IMR-90 (cell line): Measurements from ENCODE around the gene KCNIP3. TPM values are rescaled to one million over a fixed set of nuclear protein-coding genes. Genes with fewer than 3 reads are reported as not detected.

Source experiments
- ATAC-seq: fragments of 200-7000 bp; cut with Tn5 transposase; 2 replicates; pipeline ENCODE4 v1.9.1; 2020; ENCODE audit warnings: low read depth, mild to moderate bottlenecking, moderate library complexity
- BruUV-seq: library from RNA; stranded (reverse); fragments of 400-500 nt; replicated peaks from 2 replicates; lab custom pipeline; 2021; lab: Mats Ljungman, UMichigan
- CTCF ChIA-PET: fragments of 300-600 bp; formaldehyde crosslinking; extraction: SDS; loops from one replicate; lab custom pipeline; 2021; ENCODE audit warnings: antibody characterized with exemption; lab: Yijun Ruan, JAX
- POLR2A ChIA-PET: fragments of 300-600 bp; sonication (Branson Sonifier 250); formaldehyde crosslinking; loops from one replicate; lab custom pipeline; 2022; ENCODE audit warnings: antibody characterized with exemption; ENCODE audit not compliant: unreplicated experiment; lab: Charles Lee
- DNase-seq: peaks from one replicate; pipeline ENCODE4 v3.0.0; 2013
- H2AFZ ChIP-seq: replicated peaks from 2 replicates; pipeline ENCODE3; 2013; ENCODE audit warnings: low read length, mild to moderate bottlenecking; ENCODE audit not compliant: poor library complexity
- H2AK5ac ChIP-seq: 2 replicates; pipeline ENCODE4 v1.6.1; 2013; ENCODE audit warnings: low read depth, low read length, inconsistent platforms
- H2AK9ac ChIP-seq: replicated peaks from 2 replicates; pipeline ENCODE3; 2013; ENCODE audit warnings: mild to moderate bottlenecking, low read depth, low read length, moderate library complexity; ENCODE audit not compliant: poor library complexity
- H2BK120ac ChIP-seq: 2 replicates; pipeline ENCODE4 v1.6.1; 2013; ENCODE audit warnings: low read depth, low read length, inconsistent platforms
- H2BK15ac ChIP-seq: 3 replicates; pipeline ENCODE4 v1.6.1; 2013; ENCODE audit warnings: low read depth, low read length, inconsistent platforms
- H2BK20ac ChIP-seq: 2 replicates; pipeline ENCODE4 v1.6.1; 2013; ENCODE audit warnings: low read depth, mild to moderate bottlenecking, inconsistent platforms, low read length, moderate library complexity
- H2BK5ac ChIP-seq: 2 replicates; pipeline ENCODE4 v1.6.1; 2013; ENCODE audit warnings: mild to moderate bottlenecking, low read depth, low read length, inconsistent platforms; ENCODE audit not compliant: poor library complexity, severe bottlenecking
- H3K14ac ChIP-seq: replicated peaks from 2 replicates; pipeline ENCODE4 v1.6.1; 2013; ENCODE audit warnings: low read depth, low read length, inconsistent platforms
- H3K18ac ChIP-seq: 2 replicates; pipeline ENCODE4 v1.6.1; 2013; ENCODE audit warnings: low read depth, low read length, control low read depth
- H3K23ac ChIP-seq: 2 replicates; pipeline ENCODE4 v1.6.1; 2013; ENCODE audit warnings: low read depth, low read length, inconsistent platforms
- H3K27ac ChIP-seq: 2 replicates; pipeline ENCODE4 v1.5.1; 2013; ENCODE audit warnings: mild to moderate bottlenecking, control low read depth, low read length; ENCODE audit not compliant: insufficient read depth
- H3K27me3 ChIP-seq: 2 replicates; pipeline ENCODE4 v1.6.1; 2013; ENCODE audit warnings: low read length; ENCODE audit not compliant: control insufficient read depth, insufficient read depth
- H3K36me3 ChIP-seq: 2 replicates; pipeline ENCODE4 v1.6.1; 2013; ENCODE audit warnings: low read length, mixed read lengths; ENCODE audit not compliant: control insufficient read depth, insufficient read depth
- H3K4ac ChIP-seq: 2 replicates; pipeline ENCODE4 v1.6.1; 2013; ENCODE audit warnings: low read depth, low read length, inconsistent platforms
- H3K4me1 ChIP-seq: 2 replicates; pipeline ENCODE4 v1.6.1; 2013; ENCODE audit warnings: low read length, mixed read lengths; ENCODE audit not compliant: control insufficient read depth, insufficient read depth
- H3K4me2 ChIP-seq: 2 replicates; pipeline ENCODE4 v1.6.1; 2013; ENCODE audit warnings: low read depth, mild to moderate bottlenecking, control low read depth, low read length, moderate library complexity
- H3K4me3 ChIP-seq: 2 replicates; pipeline ENCODE4 v1.5.1; 2013; ENCODE audit warnings: low read depth, mild to moderate bottlenecking, control low read depth, low read length, moderate library complexity; ENCODE audit not compliant: insufficient read depth
- H3K56ac ChIP-seq: 2 replicates; pipeline ENCODE4 v1.6.1; 2013; ENCODE audit warnings: low read length, inconsistent platforms; ENCODE audit not compliant: insufficient read depth; ENCODE audit errors: extremely low read depth
- H3K79me1 ChIP-seq, 2 experiments: 2 replicates each; pipeline ENCODE4 v1.6.1; 2013; ENCODE audit warnings: low read length in 2 of 2, inconsistent platforms in 1 of 2, low read depth in 1 of 2
- H3K9ac ChIP-seq: 2 replicates; pipeline ENCODE4 v1.6.1; 2013; ENCODE audit warnings: low read depth, low read length, control low read depth
- H3K9me1 ChIP-seq: 2 replicates; pipeline ENCODE4 v1.6.1; 2013; ENCODE audit warnings: low read length, inconsistent platforms; ENCODE audit not compliant: insufficient read depth
- H3K9me3 ChIP-seq: 2 replicates; pipeline ENCODE4 v1.6.1; 2013; ENCODE audit warnings: low read length; ENCODE audit not compliant: control insufficient read depth, insufficient read depth
- H4K20me1 ChIP-seq: 2 replicates; pipeline ENCODE4 v1.6.1; 2013; ENCODE audit warnings: low read length, inconsistent platforms; ENCODE audit not compliant: insufficient read depth
- H4K5ac ChIP-seq: 2 replicates; pipeline ENCODE4 v1.6.1; 2013; ENCODE audit warnings: mild to moderate bottlenecking, low read depth, low read length, control low read depth
- H4K8ac ChIP-seq, 2 experiments: 2 replicates each; pipeline ENCODE4 v1.6.1; 2013; ENCODE audit warnings: low read depth in 2 of 2, low read length in 2 of 2, control low read depth in 1 of 2, inconsistent platforms in 1 of 2
- H4K91ac ChIP-seq: 2 replicates; pipeline ENCODE4 v1.6.1; 2013; ENCODE audit warnings: low read depth, low read length, inconsistent platforms; ENCODE audit not compliant: insufficient read depth
- BHLHE40 ChIP-seq: fragments of 150-350 bp; IDR thresholded peaks from 2 replicates; pipeline ENCODE4 v1.6.1; 2016; ENCODE audit warnings: mild to moderate bottlenecking, low read depth, low read length
- CEBPB ChIP-seq: IDR thresholded peaks from 2 replicates; pipeline ENCODE4 v1.6.1; 2012; ENCODE audit warnings: low read depth, low read length, improper control_type of control experiment
- MAFK ChIP-seq: IDR thresholded peaks from 2 replicates; pipeline ENCODE4 v1.6.1; 2012; ENCODE audit warnings: low read depth, low read length, improper control_type of control experiment
- MAZ ChIP-seq: IDR thresholded peaks from 2 replicates; pipeline ENCODE4 v1.6.1; 2012; ENCODE audit warnings: low read depth, mild to moderate bottlenecking, low read length, improper control_type of control experiment, moderate library complexity, borderline replicate concordance
- MXI1 ChIP-seq: IDR thresholded peaks from 2 replicates; pipeline ENCODE4 v1.6.1; 2012; ENCODE audit warnings: low read depth, mild to moderate bottlenecking, low read length, moderate library complexity, borderline replicate concordance
- NFE2L2 ChIP-seq: fragments of 150-350 bp; IDR thresholded peaks from 2 replicates; pipeline ENCODE4 v1.6.1; 2016; ENCODE audit warnings: low read depth, mild to moderate bottlenecking, low read length
- RAD21 ChIP-seq: IDR thresholded peaks from 2 replicates; pipeline ENCODE4 v1.6.1; 2012; ENCODE audit warnings: low read length, improper control_type of control experiment
- RFX5 ChIP-seq: IDR thresholded peaks from 2 replicates; pipeline ENCODE4 v1.8.0; 2012; ENCODE audit warnings: low read depth, mild to moderate bottlenecking, low read length, moderate library complexity
- SMC3 ChIP-seq: fragments of 150-350 bp; IDR thresholded peaks from 2 replicates; pipeline ENCODE4 v1.6.1; 2016; ENCODE audit warnings: low read depth, mild to moderate bottlenecking, antibody characterized with exemption, low read length, moderate library complexity
- WGBS, 2 experiments: methylation state at CpG; one replicate each; pipeline versions ENCODE4 v1.1.5 to v1.1.7; 2013; ENCODE audit warnings: missing lambda C conversion rate in 2 of 2; ENCODE audit not compliant: insufficient read length in 1 of 2; ENCODE audit errors: extremely low coverage in 2 of 2; 5-methylcytosine and 5-hydroxymethylcytosine counted together
- dilution Hi-C: fragments of 300-500 bp; cut with HindIII; formaldehyde crosslinking; loops from one replicate; pipeline ENCODE4 v1.14.3; 2018; ENCODE audit warnings: low sequenced_read_pairs; ENCODE audit not compliant: unreplicated experiment
- in situ Hi-C: fragments of 300-500 bp; cut with MboI; formaldehyde crosslinking; loops from 3 replicates; pipeline ENCODE4 v1.14.3; 2019; ENCODE audit warnings: low sequenced_read_pairs, inconsistent platforms, mixed read lengths
- intact Hi-C: fragments of 100-400 bp; cut with micrococcal nuclease; formaldehyde crosslinking; loops from 2 replicates; pipeline ENCODE4 v1.10.0; 2022
- polyA plus RNA-seq, 3 experiments: library from polyadenylated mRNA; depleted of rRNA; stranded (reverse); fragments of >200 nt; gene quantifications; 2 replicates each; pipeline ENCODE4 v1.2.3, GENCODE V29; 2012; ENCODE audit warnings: low replicate concordance in 1 of 3
- total RNA-seq: library from RNA; depleted of rRNA; stranded (reverse); fragments of >200 nt; gene quantifications from 2 replicates; pipeline ENCODE4 v1.2.3, GENCODE V29; 2012
- TF ChIP-seq, protein P1 (sequence below): conservative IDR thresholded peaks from 2 replicates; pipeline ENCODE4 v1.5.1; 2012; ENCODE audit warnings: mild to moderate bottlenecking, low read depth, low read length, improper control_type of control experiment
- TF ChIP-seq, protein P2 (sequence below): fragments of 150-350 bp; IDR thresholded peaks from 2 replicates; pipeline ENCODE4 v1.6.1; 2017; ENCODE audit warnings: mild to moderate bottlenecking, antibody characterized with exemption, low read length, low read depth

KCNIP3 gene
- total and polyA plus RNA-seq, 2 of the 4 experiments (the other 2 are of a cell fraction): 0.72 to 1.4 TPM

DNA sequence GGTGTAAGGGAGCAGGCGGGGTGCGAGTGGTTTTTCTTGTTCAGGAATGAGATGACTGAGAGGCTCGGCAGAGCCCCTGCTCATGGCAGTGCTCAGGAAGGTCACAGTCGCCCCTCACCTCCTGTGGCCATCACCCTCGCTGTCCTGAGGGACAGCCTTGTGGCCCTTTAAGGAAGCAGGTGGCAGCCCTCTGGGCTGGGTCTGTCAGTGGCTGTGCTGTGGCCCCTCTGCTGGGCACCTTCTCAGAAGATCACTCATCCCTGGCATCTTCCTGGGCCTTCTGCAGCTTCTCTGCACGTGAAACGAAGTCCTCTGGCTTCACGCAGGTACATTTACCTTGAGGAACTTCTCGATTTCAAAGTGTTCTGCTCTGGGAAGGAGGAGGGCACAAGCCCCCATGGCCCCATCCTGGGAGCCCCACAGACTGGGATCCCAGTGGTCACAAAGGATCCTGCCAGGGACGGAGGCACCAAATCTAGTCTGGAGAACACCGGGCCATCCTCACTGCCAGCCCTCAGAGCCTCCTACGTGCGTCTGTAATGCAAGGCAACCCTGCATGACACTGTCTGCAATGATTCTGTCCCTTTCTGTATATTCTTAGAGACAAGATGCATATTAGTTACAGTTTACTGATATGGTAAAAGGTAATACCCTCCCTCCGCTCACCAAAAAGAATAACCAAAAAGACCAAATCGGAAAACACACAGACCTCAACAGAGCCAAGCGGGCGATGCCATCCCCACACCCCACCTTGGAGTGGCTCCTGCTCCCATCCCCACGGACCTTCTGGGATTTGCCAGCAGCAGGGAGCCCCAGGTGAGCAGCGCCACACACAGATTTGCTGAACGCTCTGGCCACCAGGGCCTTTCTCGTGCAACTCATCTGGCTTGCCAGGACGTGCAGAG is 79.4 kb downstream of the KCNIP3 start (continued):
- TF ChIP-seq SMC3 (no peak), CEBPB (no peak)

DNA sequence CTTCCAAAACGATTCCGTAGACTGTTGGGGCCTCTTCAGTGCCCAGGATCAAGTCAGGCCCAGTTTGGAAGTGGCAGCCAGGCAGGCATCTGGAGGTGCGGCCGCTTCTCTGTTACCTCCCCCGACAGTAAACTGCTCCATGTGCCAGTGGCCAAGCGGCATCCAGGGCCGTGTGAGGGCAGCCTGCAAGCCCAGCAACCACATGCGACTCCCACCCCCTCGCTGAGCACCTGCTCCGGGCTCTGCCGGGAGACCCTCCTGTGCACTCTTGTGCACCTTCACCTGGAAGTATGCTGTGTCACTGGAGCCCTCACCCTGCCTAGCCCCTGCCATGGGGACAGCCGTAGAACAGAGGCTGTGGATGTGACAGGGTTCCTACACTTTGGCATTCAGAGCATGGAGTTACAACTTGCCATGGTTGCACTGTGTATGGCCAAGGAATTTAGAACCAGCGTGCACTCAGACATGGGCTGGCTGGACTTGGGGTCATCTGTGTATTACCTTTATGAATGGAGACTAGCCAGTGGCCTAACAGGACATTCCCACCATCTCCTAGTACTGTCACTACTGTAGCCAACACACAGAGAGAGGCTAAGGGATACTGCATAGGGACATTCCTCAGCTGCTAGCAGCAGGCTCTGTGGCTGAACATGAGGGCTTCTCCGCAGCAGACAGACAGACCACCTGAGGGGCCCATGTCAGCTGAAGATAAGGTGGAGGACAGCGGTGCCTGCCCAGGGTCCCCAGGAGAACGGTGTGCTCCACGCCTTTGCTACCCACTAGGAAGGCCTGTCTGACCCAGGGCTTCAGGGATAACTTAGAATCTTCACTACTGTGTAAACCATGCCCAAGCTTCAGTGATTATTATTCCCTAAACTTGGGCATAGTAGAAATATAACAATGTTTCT is 80.3 kb downstream of the KCNIP3 start:
- dilution Hi-C loops: no loop called here
- ChIA-PET CTCF (interaction anchor here (1.6 kb wide), 1 partner anchor 12 kb away, joined by 4 read pairs; no protein-coding TSS in a partner anchor), POLR2A (no interaction called here)
- TF ChIP-seq MXI1 (no peak), CEBPB (no peak), MAFK (no peak), MAZ (no peak), BHLHE40 (no peak), NFE2L2 (no peak), RAD21 (no peak), RFX5 (no peak), SMC3 (no peak)
- TF ChIP-seq, protein P1, sequence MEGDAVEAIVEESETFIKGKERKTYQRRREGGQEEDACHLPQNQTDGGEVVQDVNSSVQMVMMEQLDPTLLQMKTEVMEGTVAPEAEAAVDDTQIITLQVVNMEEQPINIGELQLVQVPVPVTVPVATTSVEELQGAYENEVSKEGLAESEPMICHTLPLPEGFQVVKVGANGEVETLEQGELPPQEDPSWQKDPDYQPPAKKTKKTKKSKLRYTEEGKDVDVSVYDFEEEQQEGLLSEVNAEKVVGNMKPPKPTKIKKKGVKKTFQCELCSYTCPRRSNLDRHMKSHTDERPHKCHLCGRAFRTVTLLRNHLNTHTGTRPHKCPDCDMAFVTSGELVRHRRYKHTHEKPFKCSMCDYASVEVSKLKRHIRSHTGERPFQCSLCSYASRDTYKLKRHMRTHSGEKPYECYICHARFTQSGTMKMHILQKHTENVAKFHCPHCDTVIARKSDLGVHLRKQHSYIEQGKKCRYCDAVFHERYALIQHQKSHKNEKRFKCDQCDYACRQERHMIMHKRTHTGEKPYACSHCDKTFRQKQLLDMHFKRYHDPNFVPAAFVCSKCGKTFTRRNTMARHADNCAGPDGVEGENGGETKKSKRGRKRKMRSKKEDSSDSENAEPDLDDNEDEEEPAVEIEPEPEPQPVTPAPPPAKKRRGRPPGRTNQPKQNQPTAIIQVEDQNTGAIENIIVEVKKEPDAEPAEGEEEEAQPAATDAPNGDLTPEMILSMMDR: no peak
- TF ChIP-seq, protein P2, sequence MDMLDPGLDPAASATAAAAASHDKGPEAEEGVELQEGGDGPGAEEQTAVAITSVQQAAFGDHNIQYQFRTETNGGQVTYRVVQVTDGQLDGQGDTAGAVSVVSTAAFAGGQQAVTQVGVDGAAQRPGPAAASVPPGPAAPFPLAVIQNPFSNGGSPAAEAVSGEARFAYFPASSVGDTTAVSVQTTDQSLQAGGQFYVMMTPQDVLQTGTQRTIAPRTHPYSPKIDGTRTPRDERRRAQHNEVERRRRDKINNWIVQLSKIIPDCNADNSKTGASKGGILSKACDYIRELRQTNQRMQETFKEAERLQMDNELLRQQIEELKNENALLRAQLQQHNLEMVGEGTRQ: no peak

More for the DNA sequence above, 80.3 kb downstream of the KCNIP3 start:
- no peak overlapping the region for H3K4ac ChIP-seq
- no peak overlapping the region for H3K27ac ChIP-seq
- in situ Hi-C loops (no loop called here), intact Hi-C loops (no loop called here)
- no peak overlapping the region for H3K23ac ChIP-seq
- no peaks in the 10 kb centered on the region for H3K9me3 ChIP-seq
- no TSS peak for BruUV-seq
- no peaks in the 10 kb centered on the region for H3K4me1 ChIP-seq
- no peaks in the 10 kb centered on the region; the same call in 1 of the 2 replicates for H3K36me3 ChIP-seq
- H2AK5ac ChIP-seq: no peak overlapping the region
- H3K4me3 ChIP-seq: no peak overlapping the region
- ATAC-seq (no peak), DNase-seq (no peak)
- H3K56ac ChIP-seq: no peak overlapping the region
- no peak overlapping the region for H3K18ac ChIP-seq
- no peak overlapping the region for H4K8ac ChIP-seq
- H4K20me1 ChIP-seq: no peaks in the 10 kb centered on the region
- no peak overlapping the region for H2AFZ ChIP-seq
- no peak overlapping the region for H4K91ac ChIP-seq
- H3K4me2 ChIP-seq: no peak overlapping the region
- H3K9me1 ChIP-seq: no peaks in the 10 kb centered on the region; the same call in 1 of the 2 replicates
- 87% methylated on average over 10 of the region's 17 CpGs; no CpG with 5 or more reads in 1 of the 2 experiments for WGBS, 2 experiments
- no peaks in the 10 kb centered on the region for H3K79me1 ChIP-seq
- H2BK15ac ChIP-seq: no peak overlapping the region
- no peak overlapping the region for H2BK20ac ChIP-seq
- no peak overlapping the region for H2BK120ac ChIP-seq
- no peak overlapping the region for H4K5ac ChIP-seq
- H2BK5ac ChIP-seq: no peak overlapping the region
- H2AK9ac ChIP-seq: no peak overlapping the region
- H3K27me3 ChIP-seq: peaks cover 2% of the 10 kb centered on the region; the same call in 1 of the 2 replicates
- no peak overlapping the region for H3K9ac ChIP-seq
- H3K14ac ChIP-seq: no peak overlapping the region
